Sigmoid colon (tissue), 4 donors: Measurements from ENCODE around the gene SLCO3A1.

Experiments used
- CTCF ChIP-seq, 4 experiments: fragments of 450-650 bp in 3 of 4; fragments of 200-600 bp in 1 of 4; IDR thresholded peaks; one replicate each; pipeline ENCODE4 v1.5.1; 2016 to 2019; ENCODE audit warnings: antibody characterized with exemption in 4 of 4, mild to moderate bottlenecking in 3 of 4, moderate library complexity in 2 of 4
- POLR2A ChIP-seq, 2 donors: fragments of 450-650 bp; IDR thresholded peaks; one replicate each; pipeline ENCODE4 v1.6.1; 2016; ENCODE audit warnings: antibody characterized with exemption in 2 of 2, mild to moderate bottlenecking in 2 of 2, moderate library complexity in 2 of 2
- POLR2AphosphoS5 ChIP-seq, 4 donors: sonication (generic); formaldehyde crosslinking; IDR thresholded peaks; one replicate each; pipeline ENCODE4 v1.6.1; 2017; ENCODE audit warnings: antibody characterized with exemption in 4 of 4

- TF ChIP-seq POLR2A (IDR thresholded peaks at IDR 0.05) (no peak), CTCF (IDR thresholded peaks at IDR 0.05) (no peak), POLR2AphosphoS5 (IDR thresholded peaks at IDR 0.05) (no peak)
Observed at GRCh38 chr15:92151168-92151567, 297.7 kb downstream of the SLCO3A1 start.
